DMS53 (cell line): ENCODE measurements around the gene TXNRD3.
A peak's percentile ranks its signal among the peaks of the same experiment; 100 is the strongest.
"Not testable (repeated sequence)": the region's sequence is repeated elsewhere in the genome, so short reads cannot be mapped to it uniquely, and the experiment has no call there.

Experiments used
- DNase-seq: peaks from one replicate; lab custom pipeline; 2025; lab: John Stamatoyannopoulos, UW

Gene TXNRD3

GRCh38 chr3:126646674-126647073, 8.2 kb downstream of the TXNRD3 start:
- DNase-seq: no peak

GRCh38 chr3:126644615-126645014, 10.3 kb downstream of the TXNRD3 start:
- no peak for DNase-seq

- DNase-seq: no peak
Observed at GRCh38 chr3:126638790-126639189, 16.1 kb downstream of the TXNRD3 start.

- no peak for DNase-seq
Observed at GRCh38 chr3:126636436-126636835, 18.5 kb downstream of the TXNRD3 start.

- no peak for DNase-seq
Observed at GRCh38 chr3:126634803-126635202, 20.1 kb downstream of the TXNRD3 start.

- no peak for DNase-seq
Observed at GRCh38 chr3:126630020-126630419, 24.9 kb downstream of the TXNRD3 start.

- not testable (repeated sequence) for DNase-seq
Observed at GRCh38 chr3:126625735-126626134, 29.2 kb downstream of the TXNRD3 start.

GRCh38 chr3:126622694-126623093, 32.2 kb downstream of the TXNRD3 start:
- DNase-seq: no peak

GRCh38 chr3:126621627-126622345, 33.1 kb downstream of the TXNRD3 start:
- no peak for DNase-seq

- no peak for DNase-seq
Observed at GRCh38 chr3:126621171-126621570, 33.8 kb downstream of the TXNRD3 start.

GRCh38 chr3:126620738-126621137, 34.2 kb downstream of the TXNRD3 start:
- no peak for DNase-seq

GRCh38 chr3:126618760-126619159, 36.2 kb downstream of the TXNRD3 start:
- no peak for DNase-seq

GRCh38 chr3:126618021-126618420, 36.9 kb downstream of the TXNRD3 start:
- no peak for DNase-seq

GRCh38 chr3:126617571-126617970, 37.4 kb downstream of the TXNRD3 start:
- DNase-seq: no peak

- no peak for DNase-seq
Observed at GRCh38 chr3:126616931-126617330, 38.0 kb downstream of the TXNRD3 start.

GRCh38 chr3:126613479-126614188, 41.3 kb downstream of the TXNRD3 start:
- DNase-seq: no peak

- DNase-seq: no peak
Observed at GRCh38 chr3:126612479-126613205, 42.3 kb downstream of the TXNRD3 start.

- no peak for DNase-seq
Observed at GRCh38 chr3:126609909-126610308, 45.0 kb downstream of the TXNRD3 start.

- DNase-seq: peak; percentile 29
Observed at GRCh38 chr3:126607214-126607908, 47.6 kb downstream of the TXNRD3 start.

- DNase-seq: no peak
Observed at GRCh38 chr3:126606001-126606400, 48.9 kb downstream of the TXNRD3 start.

- no peak for DNase-seq
Observed at GRCh38 chr3:126604691-126605090, 50.2 kb downstream of the TXNRD3 start.

GRCh38 chr3:126599101-126599500, 55.8 kb downstream of the TXNRD3 start:
- no peak for DNase-seq
